ENCODE data around the gene PTK6. TPM values are rescaled to one million over a fixed set of nuclear protein-coding genes. Genes with fewer than 3 reads are reported as not detected.

PTK6 gene
- total and polyA plus RNA-seq, 2 of the 13 experiments (the other 11 are each of a cell fraction or from before 2014, with no cell fraction given), result 0.08 TPM; not detected in 1

- TF ChIP-seq ZBTB25 (CRISPR knock-in tag; IDR thresholded peaks at IDR 0.05), result no peak
- no peak for TF ChIP-seq ZSCAN29 (CRISPR knock-in tag; conservative IDR thresholded peaks at IDR 0.05)
- no peak for TF ChIP-seq NR3C1 (CRISPR knock-in tag; IDR thresholded peaks at IDR 0.05)
- no peak for TF ChIP-seq ZHX1 (CRISPR knock-in tag; IDR thresholded peaks at IDR 0.05; ENCODE audit: low read depth)
- TF ChIP-seq HMGXB4 (CRISPR knock-in tag; IDR thresholded peaks at IDR 0.05; ENCODE audit: borderline replicate concordance in 1 of 2, low read depth in 1 of 2), result peak in 1 of 2 experiments; percentile 45; a peak in 1 of 4 replicates
- no peak for TF ChIP-seq MTA3 (CRISPR knock-in tag; IDR thresholded peaks at IDR 0.05)
- TF ChIP-seq ZNF713 (CRISPR knock-in tag; IDR thresholded peaks at IDR 0.05), result no peak
- no peak for TF ChIP-seq ATF4 (CRISPR knock-in tag; IDR thresholded peaks at IDR 0.05)
- no peak for TF ChIP-seq ZNF775 (CRISPR knock-in tag; IDR thresholded peaks at IDR 0.05; ENCODE audit: borderline replicate concordance)
- no peak for TF ChIP-seq ZNF660 (CRISPR knock-in tag; IDR thresholded peaks at IDR 0.05; ENCODE audit: borderline replicate concordance, low read depth)
- no peak for TF ChIP-seq CREM (IDR thresholded peaks at IDR 0.05)
- TF ChIP-seq CREM (CRISPR knock-in tag; IDR thresholded peaks at IDR 0.05), result no peak
- no peak for TF ChIP-seq SSRP1 (CRISPR knock-in tag; IDR thresholded peaks at IDR 0.05)
- no peak for TF ChIP-seq CCDC6 (CRISPR knock-in tag; IDR thresholded peaks at IDR 0.05)
- TF ChIP-seq ZNF788 (CRISPR knock-in tag; IDR thresholded peaks at IDR 0.05; ENCODE audit: borderline replicate concordance), result no peak
Observed at GRCh38 chr20:63544241-63544957, 7.2 kb upstream of the PTK6 start (continued).

All from HepG2 (cell line).